Measurements from ENCODE around the gene LMNTD2.

GRCh38 chr11:526192-526591 lies 34.3 kb downstream of the LMNTD2 start:
- TF ChIP-seq CTCF (IDR thresholded peaks at IDR 0.05), result no peak
- TF ChIP-seq POLR2A (IDR thresholded peaks at IDR 0.05), result no peak
- no peak for TF ChIP-seq EP300 (IDR thresholded peaks at IDR 0.05)

Measured in tibial nerve (tissue), 4 donors.